Activated T-helper 1 cell treated with Interleukin-2 at 50 U/mL for 16 hours (primary cell): ENCODE measurements around the gene FASN.

Experiments
- DNase-seq: peaks from one replicate; pipeline ENCODE4 v3.0.0-alpha.2; 2020; ENCODE audit warnings: low read depth

The FASN gene

DNA sequence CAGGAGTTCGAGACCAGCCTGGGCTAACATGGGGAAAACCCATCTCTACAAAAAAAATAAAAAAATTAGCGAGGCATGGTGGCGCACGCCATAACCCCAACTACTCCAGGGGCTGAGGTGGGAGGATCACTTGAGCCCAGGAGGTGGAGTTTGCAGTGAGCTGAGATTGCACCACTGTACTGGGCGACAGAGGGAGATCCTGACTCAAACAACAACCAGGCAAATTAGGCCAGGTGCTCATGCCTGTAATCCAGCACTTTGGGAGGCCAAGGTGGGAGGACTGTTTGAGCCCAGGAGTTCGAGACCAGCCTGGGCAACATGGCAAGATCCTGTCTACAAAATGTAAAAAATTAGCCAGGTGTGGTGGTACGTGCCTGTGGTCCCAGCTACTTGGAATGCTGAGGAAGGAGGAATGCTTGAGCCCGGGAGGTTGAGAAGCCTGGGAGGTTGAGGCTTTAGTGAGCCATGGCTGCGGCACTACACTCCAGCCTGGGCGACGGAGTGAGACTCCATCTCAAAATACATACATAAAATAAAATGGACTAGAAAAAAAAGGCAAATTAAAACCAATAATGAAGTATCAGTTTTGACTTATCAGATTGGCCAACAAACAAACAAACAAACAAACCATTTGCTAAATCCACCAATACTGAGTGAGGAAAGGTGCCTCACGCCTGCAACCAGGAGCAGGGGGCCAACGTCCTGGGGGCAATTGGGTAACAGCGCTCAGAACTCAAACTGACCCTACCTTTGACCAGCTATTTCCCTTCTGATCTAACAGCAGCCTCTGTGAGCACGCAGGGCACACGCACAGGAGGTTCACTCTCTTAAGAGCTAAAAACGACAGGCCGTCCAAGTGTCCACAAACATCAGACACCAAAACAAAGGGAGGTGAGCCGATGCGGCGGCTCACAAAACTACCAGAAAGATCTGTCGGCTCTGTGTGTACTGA, 19.4 kb upstream of the FASN start:
- no peak for DNase-seq

- DNase-seq = no peak
These were observed 18.2 kb upstream of the FASN start for GRCh38 chr17:82116246-82116645.

- DNase-seq = no peak
These were observed 16.8 kb upstream of the FASN start for GRCh38 chr17:82114872-82115271.

DNA sequence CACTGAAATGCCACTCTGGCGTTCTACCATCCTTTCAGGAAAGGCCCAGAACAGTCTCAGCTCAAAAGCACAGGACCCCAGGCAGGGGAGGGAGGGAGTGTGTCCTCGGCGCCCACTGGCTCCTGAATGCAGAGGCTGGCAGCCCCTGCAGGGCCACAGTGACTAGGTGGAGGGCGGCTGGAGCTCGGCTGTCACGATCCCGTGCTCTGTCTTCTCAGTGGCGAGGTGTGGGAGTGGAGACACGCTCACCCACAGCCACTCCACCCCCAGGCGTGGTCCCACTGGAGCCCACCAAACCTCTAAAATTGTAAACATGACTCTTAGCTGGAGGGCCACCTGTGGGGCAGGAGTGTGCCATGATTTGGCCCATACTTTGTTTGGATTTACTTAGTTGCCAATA, 16.4 kb upstream of the FASN start:
- DNase-seq = no peak

DNA sequence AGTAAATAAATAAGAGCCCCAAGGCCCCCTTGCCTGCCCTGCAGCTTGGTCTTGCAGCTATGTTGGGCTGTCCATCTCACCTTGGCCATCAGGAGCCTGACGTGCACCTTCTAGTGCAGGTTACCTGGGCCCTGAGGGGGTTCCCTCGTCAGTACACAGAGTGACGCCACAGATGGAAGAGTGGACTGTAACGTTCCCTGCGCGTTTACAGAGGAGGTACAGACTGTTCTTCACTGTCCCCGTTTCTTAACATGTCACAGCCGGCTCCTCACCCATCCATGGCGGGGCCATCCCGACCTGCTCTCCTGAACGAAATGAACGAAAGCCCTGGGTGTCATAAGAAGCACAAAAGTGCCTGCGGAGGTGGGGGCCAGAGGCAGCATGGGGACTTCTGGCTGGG, 15.9 kb upstream of the FASN start:
- DNase-seq = no peak

DNA sequence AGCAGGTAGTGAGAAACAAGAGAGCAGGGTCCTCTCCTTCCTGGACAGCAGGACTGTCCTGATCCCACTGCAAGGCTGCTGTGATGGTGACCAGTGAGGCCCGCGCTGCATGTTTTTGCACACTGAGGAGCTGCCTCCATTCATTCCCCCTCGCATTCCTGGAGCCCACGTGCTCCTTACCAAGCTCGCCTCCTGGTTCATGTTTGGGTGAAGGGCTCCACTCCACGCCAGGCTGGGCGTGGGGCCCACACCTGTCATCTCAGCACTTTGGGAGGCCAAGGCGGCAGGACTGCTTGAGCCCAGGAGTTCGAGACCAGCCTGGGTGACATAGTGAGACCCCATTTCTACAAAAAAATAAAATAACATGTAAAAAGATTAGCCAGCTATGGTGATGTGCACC, 15.4 kb upstream of the FASN start:
- no peak for DNase-seq

GRCh38 chr17:82112914-82113311, 14.9 kb upstream of the FASN start:
- DNase-seq = no peak

DNA sequence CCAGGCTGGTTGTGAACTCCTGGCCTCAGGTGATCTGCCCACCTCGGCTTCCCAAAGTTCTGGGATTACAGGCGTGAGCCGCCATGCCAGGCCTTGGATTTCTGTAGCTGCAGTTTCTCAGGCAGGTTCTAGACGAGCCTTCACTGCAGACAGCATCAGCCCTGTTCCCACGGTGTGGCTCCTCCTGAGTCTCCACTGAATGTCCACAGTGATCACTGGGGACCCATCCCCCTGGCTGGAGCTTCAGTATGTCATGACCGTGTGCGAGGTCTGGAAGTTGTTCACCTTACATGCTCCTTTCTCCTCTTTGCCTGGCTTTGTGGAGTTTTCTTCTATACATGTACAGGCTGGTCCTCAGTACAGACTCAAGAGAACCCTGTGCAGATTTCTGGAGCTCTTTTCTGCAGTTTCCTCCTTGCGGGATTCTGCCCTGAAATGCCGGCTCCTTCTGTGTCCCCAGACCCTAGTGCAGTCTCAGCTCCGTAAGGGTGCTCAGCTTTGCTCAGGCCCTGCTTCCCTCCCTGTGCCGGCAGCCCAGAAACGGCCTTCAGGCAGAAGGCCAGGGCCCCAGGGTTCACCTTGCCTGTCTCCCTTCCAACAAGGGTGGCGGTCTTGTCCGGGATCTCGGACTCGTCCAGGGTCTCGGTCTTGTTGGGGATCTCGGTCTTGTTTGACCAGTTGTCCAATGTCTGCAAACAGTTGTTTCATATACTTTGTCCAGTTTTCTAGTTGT, 14.3 kb upstream of the FASN start:
- DNase-seq = no peak

GRCh38 chr17:82110298-82110697, 12.3 kb upstream of the FASN start:
- DNase-seq = no peak

- no peak for DNase-seq
These were observed 11.0 kb upstream of the FASN start for GRCh38 chr17:82108961-82109475.

DNA sequence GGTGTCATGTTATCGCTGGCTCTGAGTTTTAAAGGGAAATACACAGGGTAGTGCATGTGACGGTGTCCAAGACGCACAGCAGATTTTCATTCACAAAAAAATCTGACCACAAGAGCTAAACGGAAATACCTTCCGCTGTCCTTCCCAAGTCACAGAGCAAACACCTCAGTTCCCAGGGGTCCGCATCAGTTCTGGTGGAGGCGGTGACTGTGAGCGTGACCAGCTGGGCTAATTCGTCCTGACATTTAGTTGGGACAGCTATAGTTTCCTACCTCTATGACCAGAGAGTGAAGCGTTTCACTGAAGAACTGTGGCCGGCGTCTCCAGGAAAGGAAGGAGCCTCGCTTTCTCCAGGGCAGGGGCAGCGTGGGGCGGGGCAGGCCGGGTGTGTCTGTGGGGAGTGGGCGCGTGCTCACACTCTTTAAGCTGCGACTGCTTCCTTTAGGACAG, 10.5 kb upstream of the FASN start:
- no peak for DNase-seq

DNA sequence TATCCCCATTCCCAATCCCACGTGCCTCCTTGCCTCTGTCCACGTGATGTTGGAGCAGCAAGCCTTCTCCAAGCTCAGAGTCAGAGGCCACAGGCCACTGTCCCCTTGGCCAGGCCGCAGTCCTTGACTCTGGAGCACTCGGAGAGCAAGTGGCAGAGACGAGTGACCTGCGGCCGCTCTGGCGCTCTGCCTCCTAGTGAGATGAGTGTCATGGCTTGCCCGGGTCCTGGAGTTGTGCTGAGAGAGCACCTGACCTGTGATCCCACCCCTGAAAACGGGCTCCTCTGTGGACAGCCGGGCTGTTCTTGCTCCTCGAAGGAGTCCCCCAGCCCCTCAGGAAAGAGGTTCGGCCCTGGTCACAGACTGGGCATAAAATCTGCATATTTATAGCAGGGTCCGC, 10.0 kb upstream of the FASN start:
- DNase-seq = no peak

DNA sequence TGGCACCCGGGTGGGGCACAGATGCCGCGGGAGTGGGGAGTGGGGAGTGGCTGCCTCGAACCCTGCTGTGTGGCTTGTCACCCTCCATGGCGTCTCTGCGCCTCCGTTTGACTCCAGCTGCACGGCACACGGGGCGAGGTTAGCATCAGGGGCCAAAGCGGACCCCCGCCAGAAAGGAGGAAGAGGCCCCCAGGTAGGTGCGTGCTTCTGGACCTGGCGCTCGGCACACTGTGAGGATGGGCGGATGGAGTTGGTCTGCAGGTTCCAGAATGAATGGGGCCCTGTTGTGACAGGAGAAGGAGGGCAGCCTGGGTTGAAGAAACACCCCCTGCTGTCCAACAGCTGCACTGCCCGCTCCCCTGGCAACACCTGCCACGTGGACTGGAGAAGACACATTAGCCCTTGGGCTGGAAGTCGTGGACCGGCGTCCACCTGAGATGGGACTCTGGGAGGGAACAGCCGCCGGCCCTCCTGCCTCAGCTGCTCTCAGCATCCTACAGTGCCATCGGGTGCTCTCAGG, 9.4 kb upstream of the FASN start:
- DNase-seq = no peak

GRCh38 chr17:82106688-82107305, 8.8 kb upstream of the FASN start:
- DNase-seq = no peak

GRCh38 chr17:82105882-82106687, 8.0 kb upstream of the FASN start:
- DNase-seq = peak; percentile 37

DNA sequence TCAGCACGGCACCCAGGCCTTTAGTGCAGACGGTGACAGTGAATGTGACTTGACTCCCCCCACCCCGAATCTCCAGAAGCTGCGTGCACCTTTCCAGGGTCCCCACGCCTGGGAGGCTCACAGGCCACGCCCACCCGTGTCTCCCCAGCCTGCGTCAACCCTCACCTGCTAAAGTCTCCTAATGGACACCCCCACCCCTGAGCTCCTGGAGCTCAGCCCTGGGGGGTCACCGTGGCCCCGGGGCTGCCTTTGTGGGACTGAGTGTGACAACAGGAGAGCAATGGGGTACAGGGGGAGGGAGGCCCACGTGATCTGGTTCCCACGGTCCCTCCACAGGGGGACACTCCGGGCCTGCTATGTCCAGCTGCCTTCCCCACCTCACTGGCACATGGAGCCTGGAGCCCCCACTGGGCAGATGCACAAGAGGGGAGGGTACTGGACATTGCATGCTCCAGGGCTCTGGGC, 7.4 kb upstream of the FASN start:
- no peak for DNase-seq

GRCh38 chr17:82104797-82105416, 6.9 kb upstream of the FASN start:
- no peak for DNase-seq

DNA sequence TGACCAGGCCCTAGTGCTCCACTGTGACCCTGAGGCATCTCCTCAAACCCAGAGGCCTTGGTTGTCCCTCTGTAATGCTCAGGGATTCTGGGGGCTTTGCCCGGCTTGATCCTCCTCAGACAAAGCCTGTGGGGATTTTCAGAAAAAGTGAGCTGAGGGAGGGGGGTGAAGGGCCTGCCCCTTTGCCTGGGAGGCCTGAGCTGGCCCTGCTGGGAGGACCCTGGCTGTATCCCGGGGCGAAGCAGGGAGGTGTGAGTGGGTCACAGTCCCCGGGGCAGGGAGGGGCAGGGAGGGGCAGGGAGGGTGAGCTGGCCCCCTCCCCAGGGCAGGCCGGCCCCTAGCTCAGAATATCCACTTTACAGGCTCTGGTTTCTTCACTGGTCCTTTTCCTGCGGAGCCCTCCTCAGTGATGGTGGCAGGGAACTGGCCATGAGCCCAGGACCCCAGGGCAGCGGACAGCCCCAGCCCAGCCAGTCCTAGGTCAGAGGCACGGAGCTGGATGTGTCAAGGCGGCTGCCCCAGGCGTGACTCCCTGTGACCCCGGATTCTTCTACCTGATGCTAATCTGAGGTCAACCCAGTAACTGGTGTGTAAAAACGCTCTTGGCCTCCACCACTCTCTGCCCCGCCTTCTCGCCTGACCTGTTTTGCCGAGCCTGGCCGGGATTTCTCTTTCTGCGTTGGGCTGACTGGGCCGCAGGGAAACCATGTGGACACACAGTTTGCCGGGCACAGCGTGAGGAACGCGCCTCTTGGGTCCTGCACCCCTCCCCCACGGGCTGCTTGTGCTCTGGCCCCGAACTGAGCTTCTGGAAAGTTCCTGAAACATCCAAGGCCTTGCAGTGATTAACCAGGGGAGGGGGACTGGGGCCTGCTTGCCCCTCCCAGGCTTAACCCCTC, 5.8 kb upstream of the FASN start:
- DNase-seq = no peak

GRCh38 chr17:82101767-82102679, 4.0 kb upstream of the FASN start:
- no peak for DNase-seq
